ENCODE data around the gene TOM1. TPM values are rescaled to one million over a fixed set of nuclear protein-coding genes. Genes with fewer than 3 reads are reported as not detected.

The TOM1 gene
- total and polyA plus RNA-seq, 10 of the 15 experiments (the other 5 are each of a cell fraction or from before 2014, with no cell fraction given), result 2.2 to 64.6 (median 40.3) TPM

GRCh38 chr22:35375031-35375430, 75.3 kb downstream of the TOM1 start:
- Histone ChIP-seq H3K36me3 (ENCODE audit: control insufficient read depth in 2 of 2, insufficient read depth in 2 of 2, low read length in 1 of 2) (no peaks in the 10 kb centered on the region), H2AFZ (ENCODE audit: control insufficient read depth, low read depth, low read length) (no peak overlapping the region), H4K20me1 (ENCODE audit: control insufficient read depth, insufficient read depth) (no peaks in the 10 kb centered on the region), H3K27ac (ENCODE audit: control insufficient read depth, insufficient read depth) (no peak overlapping the region), H3K79me2 (ENCODE audit: control insufficient read depth, insufficient read depth, low read length) (no peaks in the 10 kb centered on the region), H3K27me3 (replicated peaks in 1 of 2; ENCODE audit: control insufficient read depth in 2 of 2, insufficient read depth in 2 of 2, low read length in 1 of 2) (no peaks in the 10 kb centered on the region), H3K4me2 (ENCODE audit: control insufficient read depth, insufficient read depth) (no peak overlapping the region), H3K4me1 (ENCODE audit: control insufficient read depth, insufficient read depth, low read length) (peaks cover 38% of the 10 kb centered on the region), H3K9ac (ENCODE audit: control insufficient read depth, insufficient read depth, low read length) (no peak overlapping the region), H3K4me3 (no peak overlapping the region), H3K9me3 (replicated peaks; ENCODE audit: control insufficient read depth, insufficient read depth, low read length) (no peaks in the 10 kb centered on the region)
- BruUV-seq (replicated peaks), result no TSS peak
- ATAC-seq (no peak), FAIRE-seq (no peak), DNase-seq (ENCODE audit: low read depth, low spot score) (no peak)
- WGBS (ENCODE audit: insufficient coverage, insufficient replicate concordance, low lambda C conversion rate, missing lambda C conversion rate), result 100% methylated on average over 3 of the region's 3 CpGs
- ChIA-PET CTCF (interaction anchor here (0.6 to 2.5 kb wide), 6 partner anchors 14 to 368 kb away, joined by 3 to 29 read pairs (median 4); no protein-coding TSS in a partner anchor), POLR2A (interaction anchor here (0.5 to 1.5 kb wide), 2 partner anchors 10 to 210 kb away, joined by 3 to 8 read pairs; no protein-coding TSS in a partner anchor), SMC1A (ENCODE audit: uncharacterized antibody, unreplicated experiment) (interaction anchor here (0.6 to 3.0 kb wide), 9 partner anchors 11 to 273 kb away, joined by 3 to 22 read pairs (median 3); partner anchors contain the start of gene APOL6), RAD21 (ENCODE audit: unreplicated experiment) (interaction anchor here (0.9 to 2.8 kb wide), 4 partner anchors 22 to 36 kb away, joined by 3 to 23 read pairs (median 15); no protein-coding TSS in a partner anchor)
- intact Hi-C loops (cut with micrococcal nuclease; ENCODE audit: unreplicated experiment), result no loop called here
- in situ Hi-C loops (cut with MboI), result loop anchor here (25.0 kb wide), 1 partner anchor 1837 kb away; the partner anchor contains the start of gene SSTR3
- TF ChIP-seq TCF12 (IDR thresholded peaks at IDR 0.05; ENCODE audit: low read depth, low read length) (no peak), BCL3 (IDR thresholded peaks at IDR 0.05; ENCODE audit: borderline replicate concordance, insufficient read depth, low read depth, low read length, poor library complexity, severe bottlenecking) (no peak), STAT1 (conservative IDR thresholded peaks at IDR 0.05) (no peak), MEF2A (IDR thresholded peaks at IDR 0.05; ENCODE audit: insufficient read depth, low read depth, low read length) (no peak), FOS (IDR thresholded peaks at IDR 0.05; ENCODE audit: borderline replicate concordance, extremely low read depth, insufficient read length) (no peak), TCF7 (IDR thresholded peaks at IDR 0.05; ENCODE audit: borderline replicate concordance) (no peak), ETV6 (conservative IDR thresholded peaks at IDR 0.05 in 1 of 2, IDR thresholded peaks at IDR 0.05 in 1 of 2; ENCODE audit: borderline replicate concordance in 1 of 2, low read depth in 1 of 2) (no peak), WRNIP1 (IDR thresholded peaks at IDR 0.05; ENCODE audit: borderline replicate concordance, low read depth, low read length) (no peak), MYC (IDR thresholded peaks at IDR 0.05; ENCODE audit: insufficient read depth, insufficient read length, insufficient replicate concordance, low read length, severe bottlenecking) (no peak), NFIC (IDR thresholded peaks at IDR 0.05; ENCODE audit: low read depth, low read length) (no peak), IKZF1 (conservative IDR thresholded peaks at IDR 0.05) (no peak), BHLHE40 (IDR thresholded peaks at IDR 0.05; ENCODE audit: borderline replicate concordance in 1 of 2, low read depth in 2 of 2, low read length in 1 of 2) (no peak), FOXM1 (IDR thresholded peaks at IDR 0.05; ENCODE audit: low read depth, low read length) (no peak)
- TF ChIP-seq, protein P1, sequence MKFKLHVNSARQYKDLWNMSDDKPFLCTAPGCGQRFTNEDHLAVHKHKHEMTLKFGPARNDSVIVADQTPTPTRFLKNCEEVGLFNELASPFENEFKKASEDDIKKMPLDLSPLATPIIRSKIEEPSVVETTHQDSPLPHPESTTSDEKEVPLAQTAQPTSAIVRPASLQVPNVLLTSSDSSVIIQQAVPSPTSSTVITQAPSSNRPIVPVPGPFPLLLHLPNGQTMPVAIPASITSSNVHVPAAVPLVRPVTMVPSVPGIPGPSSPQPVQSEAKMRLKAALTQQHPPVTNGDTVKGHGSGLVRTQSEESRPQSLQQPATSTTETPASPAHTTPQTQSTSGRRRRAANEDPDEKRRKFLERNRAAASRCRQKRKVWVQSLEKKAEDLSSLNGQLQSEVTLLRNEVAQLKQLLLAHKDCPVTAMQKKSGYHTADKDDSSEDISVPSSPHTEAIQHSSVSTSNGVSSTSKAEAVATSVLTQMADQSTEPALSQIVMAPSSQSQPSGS (IDR thresholded peaks at IDR 0.05; ENCODE audit: low read length), result no peak
- TF ChIP-seq, protein P2, sequence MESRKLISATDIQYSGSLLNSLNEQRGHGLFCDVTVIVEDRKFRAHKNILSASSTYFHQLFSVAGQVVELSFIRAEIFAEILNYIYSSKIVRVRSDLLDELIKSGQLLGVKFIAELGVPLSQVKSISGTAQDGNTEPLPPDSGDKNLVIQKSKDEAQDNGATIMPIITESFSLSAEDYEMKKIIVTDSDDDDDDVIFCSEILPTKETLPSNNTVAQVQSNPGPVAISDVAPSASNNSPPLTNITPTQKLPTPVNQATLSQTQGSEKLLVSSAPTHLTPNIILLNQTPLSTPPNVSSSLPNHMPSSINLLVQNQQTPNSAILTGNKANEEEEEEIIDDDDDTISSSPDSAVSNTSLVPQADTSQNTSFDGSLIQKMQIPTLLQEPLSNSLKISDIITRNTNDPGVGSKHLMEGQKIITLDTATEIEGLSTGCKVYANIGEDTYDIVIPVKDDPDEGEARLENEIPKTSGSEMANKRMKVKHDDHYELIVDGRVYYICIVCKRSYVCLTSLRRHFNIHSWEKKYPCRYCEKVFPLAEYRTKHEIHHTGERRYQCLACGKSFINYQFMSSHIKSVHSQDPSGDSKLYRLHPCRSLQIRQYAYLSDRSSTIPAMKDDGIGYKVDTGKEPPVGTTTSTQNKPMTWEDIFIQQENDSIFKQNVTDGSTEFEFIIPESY (IDR thresholded peaks at IDR 0.05), result no peak

Measured in GM12878 (cell line).